ENCODE results near the gene NF1.
"Not testable (repeated sequence)": the region's sequence is repeated elsewhere in the genome, so short reads cannot be mapped to it uniquely, and the experiment has no call there.

Gene NF1

GRCh38 chr17:31364012-31364411, 269.2 kb downstream of the NF1 start:
- DNase-seq: no peak

DNA sequence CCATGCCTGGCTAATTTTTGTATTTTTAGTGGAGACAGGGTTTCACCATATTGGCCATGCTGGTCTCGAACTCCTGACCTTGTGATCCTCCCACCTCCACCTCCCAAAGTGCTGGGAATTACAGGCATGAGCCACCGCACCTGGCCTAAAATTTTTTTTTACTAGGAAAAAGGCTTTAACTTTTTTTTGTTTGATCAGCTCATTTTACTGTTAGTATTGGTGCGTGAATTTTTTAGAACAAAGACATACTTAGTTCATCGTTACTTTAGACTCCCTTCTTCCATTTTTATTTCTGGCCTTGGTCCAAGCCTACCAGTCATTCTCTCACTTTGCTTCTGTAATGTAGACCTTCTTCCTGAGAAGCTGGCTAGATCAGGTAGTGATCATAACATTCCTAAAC, 271.3 kb downstream of the NF1 start:
- no peak for DNase-seq

GRCh38 chr17:31369266-31369665, 274.5 kb downstream of the NF1 start:
- DNase-seq: no peak

DNA sequence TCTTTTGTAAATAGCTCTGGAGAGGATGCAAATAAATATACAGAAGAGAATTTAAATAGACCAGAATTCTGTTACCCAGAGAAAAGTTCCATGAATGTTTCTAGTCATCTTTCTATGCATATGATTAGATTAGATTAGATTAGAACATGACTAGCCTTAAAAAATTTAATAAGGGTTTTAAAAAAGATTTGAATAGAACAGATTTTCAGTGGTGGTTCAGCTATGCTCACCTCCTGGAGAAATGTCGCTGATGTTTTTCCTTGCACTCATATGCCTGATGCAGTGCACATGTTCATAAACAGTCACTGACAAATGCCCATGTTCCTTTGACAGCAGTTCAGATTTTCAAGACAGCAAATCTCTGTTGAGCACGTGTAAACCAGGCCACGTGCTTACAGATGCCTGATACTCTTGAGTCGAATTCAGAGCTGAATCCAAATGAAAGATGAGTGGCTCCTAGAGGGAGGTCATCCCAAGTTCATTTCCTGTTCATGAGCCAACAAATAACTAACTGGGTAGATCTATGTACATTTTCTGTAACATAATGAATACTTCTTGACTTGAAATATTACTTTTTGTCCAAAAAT, 276.8 kb downstream of the NF1 start:
- DNase-seq: no peak

DNA sequence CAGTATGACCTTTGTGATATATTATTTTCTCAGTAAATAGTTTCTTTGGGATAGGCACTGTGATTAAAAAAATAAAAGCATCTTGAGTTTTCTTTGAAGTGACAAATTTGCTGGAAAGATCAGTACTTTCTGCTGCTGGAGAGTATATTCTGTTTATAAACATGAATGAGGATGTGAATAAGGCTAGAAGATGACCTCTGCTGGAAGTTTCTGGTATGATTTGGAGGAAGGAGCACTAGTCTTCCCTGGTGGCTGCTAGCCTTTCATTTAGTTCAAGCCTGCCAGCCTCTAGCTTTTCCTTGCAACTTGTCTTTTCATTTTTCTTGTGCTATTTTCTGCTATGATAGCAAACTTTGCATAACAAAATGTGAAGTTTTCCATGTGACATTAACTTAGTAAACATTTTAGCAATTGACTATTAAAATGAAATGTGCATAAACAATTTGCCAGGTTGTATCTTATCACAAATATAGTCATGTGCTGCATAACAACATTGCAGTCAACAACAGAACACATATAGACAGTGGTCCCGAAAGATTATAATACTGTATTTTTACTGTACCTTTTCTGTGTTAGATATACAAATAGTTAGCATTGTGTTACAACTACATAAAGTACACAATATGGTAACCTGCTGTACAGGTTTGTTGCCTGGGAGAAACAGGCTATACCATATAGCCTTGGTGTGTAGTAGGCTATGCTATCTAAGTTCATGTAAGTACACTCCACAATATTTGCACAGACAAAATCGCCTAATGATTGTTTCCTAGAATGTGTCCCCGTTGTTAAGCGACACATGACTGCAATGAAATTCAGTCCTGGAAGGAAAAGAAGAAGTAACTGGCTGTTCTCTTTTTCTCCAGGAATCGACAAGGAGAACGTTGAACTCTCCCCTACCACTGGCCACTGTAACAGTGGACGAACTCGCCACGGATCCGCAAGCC, 278.6 kb downstream of the NF1 start:
- DNase-seq: no peak

DNA sequence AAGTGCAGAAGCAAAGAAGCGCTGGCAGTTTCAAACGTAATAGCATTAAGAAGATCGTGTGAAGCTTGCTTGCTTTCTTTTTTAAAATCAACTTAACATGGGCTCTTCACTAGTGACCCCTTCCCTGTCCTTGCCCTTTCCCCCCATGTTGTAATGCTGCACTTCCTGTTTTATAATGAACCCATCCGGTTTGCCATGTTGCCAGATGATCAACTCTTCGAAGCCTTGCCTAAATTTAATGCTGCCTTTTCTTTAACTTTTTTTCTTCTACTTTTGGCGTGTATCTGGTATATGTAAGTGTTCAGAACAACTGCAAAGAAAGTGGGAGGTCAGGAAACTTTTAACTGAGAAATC, 279.3 kb downstream of the NF1 start:
- DNase-seq: no peak

- DNase-seq: no peak
Observed at GRCh38 chr17:31374503-31374902, 279.7 kb downstream of the NF1 start.

GRCh38 chr17:31378638-31379037, 283.9 kb downstream of the NF1 start:
- DNase-seq: no peak

- no peak for DNase-seq
Observed at GRCh38 chr17:31379597-31380205, 284.9 kb downstream of the NF1 start.

GRCh38 chr17:31381165-31381668, 286.4 kb downstream of the NF1 start:
- DNase-seq: no peak

- not testable (repeated sequence) for DNase-seq
Observed at GRCh38 chr17:31382668-31383275, 288.0 kb downstream of the NF1 start.

DNA sequence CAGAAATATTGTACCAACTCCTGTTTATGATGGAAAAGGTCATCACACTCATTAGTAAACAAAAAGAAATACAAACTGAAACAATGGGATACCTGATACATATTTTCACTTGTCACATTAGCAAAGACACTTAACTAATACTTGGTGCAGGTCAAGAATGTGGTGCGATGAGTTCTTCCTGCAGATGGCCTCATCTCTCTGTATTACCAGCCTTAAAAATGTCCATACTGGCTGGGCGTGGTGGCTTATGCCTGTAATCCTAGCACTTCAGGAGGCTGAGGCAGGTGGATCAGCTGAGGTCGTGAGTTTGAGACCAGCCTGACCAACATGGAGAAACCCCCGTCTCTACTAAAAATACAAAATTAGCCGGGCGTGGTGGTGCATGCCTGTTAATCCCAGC, 288.7 kb downstream of the NF1 start:
- DNase-seq: not testable (repeated sequence)

DNA sequence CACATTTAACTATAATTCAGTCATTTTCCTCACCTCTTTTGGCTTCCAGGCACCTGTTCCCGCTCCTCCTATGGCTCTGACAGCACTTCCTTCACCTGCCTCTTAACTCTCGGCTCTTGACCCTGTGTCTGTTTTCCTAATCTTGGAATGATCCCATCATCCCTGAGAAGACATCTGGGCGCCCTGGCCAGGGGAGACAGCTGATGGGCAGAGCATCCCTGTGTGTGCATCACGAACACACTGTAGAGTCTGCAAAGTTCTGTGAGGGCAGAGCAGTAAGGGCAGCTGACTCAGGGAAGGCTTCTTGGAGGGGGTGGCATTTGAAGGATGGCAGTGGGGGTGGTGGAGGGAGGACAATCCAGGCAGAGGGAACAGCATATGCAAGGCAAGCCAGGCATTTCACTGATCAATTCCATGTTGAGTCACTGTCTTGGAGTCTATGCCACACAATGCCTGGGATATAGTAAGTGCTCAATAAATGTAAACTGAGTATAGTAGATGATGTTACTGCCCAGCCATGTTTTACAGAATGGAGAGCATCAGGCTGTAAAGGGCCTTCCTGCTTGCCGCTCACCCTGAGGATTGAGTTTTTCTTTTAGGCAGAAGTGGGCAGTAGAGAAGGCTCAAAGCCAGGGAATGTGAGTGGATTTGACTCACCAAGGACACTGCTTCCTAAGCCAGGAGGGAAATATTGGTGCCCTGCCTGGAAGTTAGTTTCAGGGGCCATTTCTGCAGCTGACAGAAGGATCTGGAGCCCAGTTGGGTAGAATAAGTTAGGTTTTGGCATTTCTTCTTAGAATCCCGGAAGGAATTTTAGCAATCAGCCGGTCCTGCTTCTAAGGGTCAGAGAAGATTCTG, 290.9 kb downstream of the NF1 start:
- DNase-seq: no peak

- no peak for DNase-seq
Observed at GRCh38 chr17:31386542-31387075, 291.8 kb downstream of the NF1 start.

DNA sequence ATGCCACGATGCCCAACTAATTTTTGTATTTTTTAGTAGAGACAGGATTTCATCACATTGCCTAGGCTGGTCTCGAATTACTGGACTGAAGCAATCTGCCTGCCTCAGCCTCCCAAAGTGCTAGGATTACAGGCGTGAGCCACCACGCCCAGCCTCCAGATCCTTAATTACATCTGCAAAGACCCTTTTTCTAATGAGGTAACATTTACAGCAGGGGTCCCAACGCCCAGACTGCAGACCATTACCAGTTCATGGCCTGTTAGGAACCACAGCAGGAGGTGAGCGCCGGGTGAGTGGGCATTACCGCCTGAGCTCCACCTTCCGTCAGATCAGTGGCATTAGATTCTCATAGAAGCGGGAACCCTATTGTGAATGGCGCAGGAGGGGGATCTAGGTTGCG, 292.7 kb downstream of the NF1 start:
- DNase-seq: no peak

DNA sequence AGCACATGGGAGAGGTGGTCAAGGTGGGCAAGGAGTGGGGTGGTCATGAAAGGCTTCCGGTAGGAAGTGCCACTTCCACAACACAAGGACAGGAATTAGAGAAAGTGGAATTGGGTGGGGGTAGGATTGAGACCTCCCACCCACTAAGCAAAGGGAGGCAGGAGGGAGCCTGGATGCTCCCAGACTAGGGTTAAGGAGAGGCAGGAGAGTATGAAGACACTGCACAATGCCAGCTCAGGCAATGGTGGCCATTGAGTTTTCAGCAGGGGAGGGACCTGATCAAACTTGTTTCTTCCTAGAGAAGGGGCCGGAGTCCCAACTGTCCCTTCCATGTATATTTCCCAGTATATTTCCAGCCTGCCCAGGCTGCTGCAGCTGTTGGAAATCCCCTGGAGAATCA, 293.6 kb downstream of the NF1 start:
- no peak for DNase-seq

DNA sequence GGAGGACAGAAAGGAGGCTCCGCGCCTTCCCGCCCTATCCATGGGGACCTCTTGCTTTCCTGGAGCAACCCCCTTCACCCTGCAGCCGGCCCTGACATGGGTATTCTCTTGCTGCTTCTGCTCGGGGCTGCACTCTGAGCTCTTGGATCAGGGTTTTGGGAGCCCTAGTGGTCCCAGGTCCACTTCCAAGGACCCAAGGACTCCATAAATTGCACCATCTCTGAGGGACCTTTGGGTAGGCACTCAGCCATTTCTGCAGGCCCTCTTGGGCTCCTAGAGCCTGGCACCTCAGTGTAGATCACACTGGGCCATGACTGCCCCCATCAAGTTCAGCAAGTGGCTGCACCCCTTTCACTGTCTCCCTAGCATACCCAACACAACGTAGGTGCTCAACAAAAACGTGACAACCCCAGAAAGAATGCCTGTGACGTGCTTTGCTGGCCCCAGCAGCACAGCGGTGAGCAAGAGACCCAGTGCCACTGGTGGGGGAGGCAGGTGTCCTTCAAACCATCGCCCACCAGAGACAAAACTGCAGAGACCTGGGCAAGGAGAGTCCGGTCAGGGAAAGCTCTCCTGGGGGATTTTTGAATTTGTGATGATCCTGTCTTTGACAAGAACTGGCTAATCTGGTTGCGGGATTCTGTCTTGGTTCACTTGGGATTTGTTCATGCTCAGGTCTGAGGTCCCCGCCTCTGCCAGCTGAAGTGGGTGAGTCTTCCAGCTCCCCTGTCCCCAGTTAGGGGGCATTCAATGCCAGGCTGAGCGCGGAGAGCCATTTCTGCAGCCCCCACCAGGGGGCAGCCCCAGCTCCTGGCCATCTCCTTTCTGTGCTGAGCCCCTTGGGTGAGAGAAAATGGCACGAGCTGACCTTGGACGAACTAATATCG, 294.2 kb downstream of the NF1 start:
- peak; percentile 59 for DNase-seq

- DNase-seq: no peak
Observed at GRCh38 chr17:31389657-31390381, 295.0 kb downstream of the NF1 start.

DNA sequence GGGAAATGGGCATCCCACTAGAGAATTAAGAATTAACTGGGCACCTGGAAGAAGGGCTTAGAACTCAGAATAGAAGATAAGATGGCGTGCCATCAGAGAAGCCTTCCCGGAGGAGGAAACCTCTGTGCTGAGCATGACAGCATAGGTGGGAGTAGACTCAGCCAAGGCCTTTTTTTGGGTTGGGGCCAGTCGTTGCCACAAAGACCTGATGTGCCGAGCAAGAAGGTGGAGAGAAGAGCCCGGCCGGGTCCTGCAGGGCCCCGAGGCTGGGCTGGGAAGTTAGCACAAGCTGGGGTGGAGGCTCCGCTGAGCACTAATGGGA, 295.6 kb downstream of the NF1 start:
- DNase-seq: no peak

- no peak for DNase-seq
Observed at GRCh38 chr17:31390748-31391495, 296.1 kb downstream of the NF1 start.

All from activated CD4-positive, alpha-beta T cell treated with anti-CD3 and anti-CD28 coated beads for 48 hours (primary cell).